ENCODE measurements around the gene OR4K1. TPM values are rescaled to one million over a fixed set of nuclear protein-coding genes. Genes with fewer than 3 reads are reported as not detected.

Gene OR4K1, protein sequence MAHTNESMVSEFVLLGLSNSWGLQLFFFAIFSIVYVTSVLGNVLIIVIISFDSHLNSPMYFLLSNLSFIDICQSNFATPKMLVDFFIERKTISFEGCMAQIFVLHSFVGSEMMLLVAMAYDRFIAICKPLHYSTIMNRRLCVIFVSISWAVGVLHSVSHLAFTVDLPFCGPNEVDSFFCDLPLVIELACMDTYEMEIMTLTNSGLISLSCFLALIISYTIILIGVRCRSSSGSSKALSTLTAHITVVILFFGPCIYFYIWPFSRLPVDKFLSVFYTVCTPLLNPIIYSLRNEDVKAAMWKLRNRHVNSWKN
- total RNA-seq = not detected

DNA sequence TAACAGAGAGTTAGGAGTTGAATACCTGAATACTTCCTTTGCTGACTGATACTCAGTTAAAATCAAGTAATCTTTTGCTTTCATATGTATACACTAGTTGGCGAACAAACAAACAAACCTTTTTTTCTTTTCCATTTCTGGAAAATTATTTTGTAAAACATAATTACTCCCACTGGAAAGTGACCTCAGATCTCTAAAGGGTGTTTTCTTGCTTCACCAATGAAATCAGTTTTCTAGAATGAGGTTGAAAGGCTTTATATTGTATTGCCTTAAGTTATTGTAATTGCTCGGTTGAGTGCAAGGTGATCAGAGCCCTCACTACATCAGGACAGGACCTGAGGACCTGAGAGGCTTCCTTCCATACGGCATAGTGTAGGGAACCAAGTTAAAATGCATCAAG is at the start of gene OR4K1:
OR4K1 (plus strand) TSS at position 301 of the 400 bp plus-strand sequence. CDS start 4,750 bp downstream, outside the sequence.
- Histone ChIP-seq H3K27ac (no peak within 1 kb of the TSS), H3K4me1 (ENCODE audit: control insufficient read depth in 1 of 2, low read depth in 2 of 2) (no peaks in the 10 kb centered on the region), H3K9me3 (no peaks in the 10 kb centered on the region), H3K4me3 (no peak within 1 kb of the TSS), H3K27me3 (replicated peaks; ENCODE audit: insufficient read depth) (no peaks in the 10 kb centered on the region), H3K36me3 (no peaks in the 10 kb centered on the region)
- TF ChIP-seq, protein P1, sequence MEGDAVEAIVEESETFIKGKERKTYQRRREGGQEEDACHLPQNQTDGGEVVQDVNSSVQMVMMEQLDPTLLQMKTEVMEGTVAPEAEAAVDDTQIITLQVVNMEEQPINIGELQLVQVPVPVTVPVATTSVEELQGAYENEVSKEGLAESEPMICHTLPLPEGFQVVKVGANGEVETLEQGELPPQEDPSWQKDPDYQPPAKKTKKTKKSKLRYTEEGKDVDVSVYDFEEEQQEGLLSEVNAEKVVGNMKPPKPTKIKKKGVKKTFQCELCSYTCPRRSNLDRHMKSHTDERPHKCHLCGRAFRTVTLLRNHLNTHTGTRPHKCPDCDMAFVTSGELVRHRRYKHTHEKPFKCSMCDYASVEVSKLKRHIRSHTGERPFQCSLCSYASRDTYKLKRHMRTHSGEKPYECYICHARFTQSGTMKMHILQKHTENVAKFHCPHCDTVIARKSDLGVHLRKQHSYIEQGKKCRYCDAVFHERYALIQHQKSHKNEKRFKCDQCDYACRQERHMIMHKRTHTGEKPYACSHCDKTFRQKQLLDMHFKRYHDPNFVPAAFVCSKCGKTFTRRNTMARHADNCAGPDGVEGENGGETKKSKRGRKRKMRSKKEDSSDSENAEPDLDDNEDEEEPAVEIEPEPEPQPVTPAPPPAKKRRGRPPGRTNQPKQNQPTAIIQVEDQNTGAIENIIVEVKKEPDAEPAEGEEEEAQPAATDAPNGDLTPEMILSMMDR (IDR thresholded peaks at IDR 0.05) = no peak
- DNase-seq (ENCODE audit: low spot score) = no peak
- no peak for ATAC-seq (ENCODE audit: insufficient number of reproducible peaks, low FRiP score, low read depth)

DNA sequence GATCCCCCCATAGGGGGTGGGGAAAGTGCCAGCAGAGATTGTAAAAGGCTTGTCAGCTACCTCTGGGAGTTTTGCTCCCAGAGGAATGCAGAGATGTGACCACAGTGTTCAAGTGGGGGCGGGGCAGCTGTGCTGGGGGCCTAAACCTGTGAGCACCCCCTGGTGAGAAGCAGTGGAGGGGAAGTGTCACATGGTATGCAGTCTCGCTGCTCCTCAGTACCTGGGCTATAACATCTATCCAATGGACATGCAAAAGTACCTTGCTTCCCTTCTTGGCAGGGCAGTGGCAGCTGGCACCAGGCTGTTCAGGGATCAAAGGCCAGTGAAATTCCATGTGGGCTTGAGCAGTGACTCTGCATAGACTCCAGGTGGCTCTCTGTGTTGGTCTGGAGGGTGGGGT is 35.4 kb upstream of the OR4K1 start:
- peaks cover 7% of the 10 kb centered on the region for H3K9me3 ChIP-seq
- ATAC-seq (ENCODE audit: insufficient number of reproducible peaks, low FRiP score, low read depth) = no peak
- DNase-seq (ENCODE audit: low spot score) = no peak
- H3K27ac ChIP-seq = no peak overlapping the region
- H3K27me3 ChIP-seq (replicated peaks; ENCODE audit: insufficient read depth) = no peaks in the 10 kb centered on the region
- no peaks in the 10 kb centered on the region for H3K4me1 ChIP-seq (ENCODE audit: control insufficient read depth in 1 of 2, low read depth in 2 of 2)
- TF ChIP-seq, protein P1 (IDR thresholded peaks at IDR 0.05) = no peak
- H3K4me3 ChIP-seq = no peak overlapping the region
- H3K36me3 ChIP-seq = no peaks in the 10 kb centered on the region

DNA sequence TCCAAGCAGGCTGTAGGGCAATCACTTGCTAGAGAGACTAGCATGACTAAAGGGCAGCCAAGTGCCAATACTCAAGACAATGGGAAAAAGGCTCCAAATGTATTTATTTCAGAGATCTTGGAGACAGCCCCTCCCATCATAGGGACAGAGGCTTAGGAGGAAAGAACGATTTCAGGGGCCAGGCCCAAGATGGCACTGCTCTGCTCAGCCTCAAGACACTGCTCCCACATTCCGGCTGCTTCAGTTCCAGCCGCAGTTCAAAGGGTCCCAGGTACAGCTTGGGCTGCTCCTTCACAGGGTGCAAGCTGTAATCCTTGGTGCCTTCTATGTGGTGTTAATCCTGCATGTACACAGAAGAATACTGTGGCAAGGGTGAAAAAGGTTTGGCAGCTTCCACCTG is 29.7 kb upstream of the OR4K1 start:
- Histone ChIP-seq H3K27me3 (replicated peaks; ENCODE audit: insufficient read depth) (no peaks in the 10 kb centered on the region), H3K27ac (no peak overlapping the region), H3K36me3 (no peaks in the 10 kb centered on the region), H3K4me1 (ENCODE audit: control insufficient read depth in 1 of 2, low read depth in 2 of 2) (no peaks in the 10 kb centered on the region), H3K4me3 (no peak overlapping the region), H3K9me3 (peaks cover 4% of the 10 kb centered on the region)
- DNase-seq (ENCODE audit: low spot score) (no peak), ATAC-seq (ENCODE audit: insufficient number of reproducible peaks, low FRiP score, low read depth) (no peak)
- TF ChIP-seq, protein P1 (IDR thresholded peaks at IDR 0.05) = no peak

DNA sequence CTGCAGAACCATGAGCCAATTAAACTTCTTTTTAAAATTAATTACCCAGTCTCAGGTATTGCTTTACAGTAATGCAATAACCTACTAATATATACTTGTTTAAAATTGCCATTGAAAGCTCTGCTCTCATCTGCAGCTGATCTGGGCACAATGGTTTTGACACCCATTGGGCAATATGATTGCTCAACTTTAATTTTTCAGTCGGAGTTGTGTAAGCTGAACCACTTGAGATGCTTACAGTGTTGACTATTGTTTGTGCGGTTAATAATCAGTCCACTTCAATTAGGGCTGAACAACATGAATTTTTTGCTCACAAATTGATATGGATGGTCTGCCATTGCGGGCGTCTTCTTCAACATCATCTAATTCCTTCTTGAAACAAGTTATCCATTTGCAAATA is 28.3 kb upstream of the OR4K1 start:
- Histone ChIP-seq H3K27me3 (replicated peaks; ENCODE audit: insufficient read depth) (no peaks in the 10 kb centered on the region), H3K9me3 (no peaks in the 10 kb centered on the region), H3K36me3 (no peaks in the 10 kb centered on the region), H3K4me3 (no peak overlapping the region), H3K27ac (no peak overlapping the region), H3K4me1 (ENCODE audit: control insufficient read depth in 1 of 2, low read depth in 2 of 2) (no peaks in the 10 kb centered on the region)
- TF ChIP-seq, protein P1 (IDR thresholded peaks at IDR 0.05) = no peak
- DNase-seq (ENCODE audit: low spot score) (no peak), ATAC-seq (ENCODE audit: insufficient number of reproducible peaks, low FRiP score, low read depth) (no peak)

DNA sequence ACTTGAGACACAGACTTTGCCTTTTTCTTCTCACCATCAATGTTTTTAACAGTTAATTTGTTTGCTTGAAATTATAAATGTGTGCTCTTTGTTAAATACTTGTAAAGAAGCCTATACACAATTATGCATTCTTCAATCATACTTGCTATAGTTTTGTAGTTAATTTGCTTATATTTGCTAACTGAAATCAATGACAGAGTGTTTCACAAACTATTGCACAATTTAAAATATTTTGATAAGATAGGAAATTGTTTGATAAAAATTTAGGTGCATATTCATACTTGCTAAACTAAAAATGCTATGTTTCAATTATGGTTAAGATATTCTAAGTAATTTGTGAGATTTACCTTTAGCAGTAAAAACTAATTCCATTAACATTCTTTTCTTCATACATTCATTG is 24.1 kb upstream of the OR4K1 start:
- ATAC-seq (ENCODE audit: insufficient number of reproducible peaks, low FRiP score, low read depth) (no peak), DNase-seq (ENCODE audit: low spot score) (no peak)
- Histone ChIP-seq H3K9me3 (no peaks in the 10 kb centered on the region), H3K4me1 (ENCODE audit: control insufficient read depth in 1 of 2, low read depth in 2 of 2) (no peaks in the 10 kb centered on the region), H3K36me3 (no peaks in the 10 kb centered on the region), H3K4me3 (no peak overlapping the region), H3K27me3 (replicated peaks; ENCODE audit: insufficient read depth) (no peaks in the 10 kb centered on the region), H3K27ac (no peak overlapping the region)
- TF ChIP-seq, protein P1 (IDR thresholded peaks at IDR 0.05) = no peak

Measured in thoracic aorta (tissue), 2 donors.